ENCODE data around the gene HIRIP3.
A peak's percentile ranks its signal among the peaks of the same experiment; 100 is the strongest.

HIRIP3 gene

GRCh38 chr16:29950806-29951461 is 44.5 kb downstream of the HIRIP3 start:
- no peak for TF ChIP-seq CTCF (IDR thresholded peaks at IDR 0.05; ENCODE audit: low read depth, low read length)
- no peaks in the 10 kb centered on the region for H3K36me3 ChIP-seq
- DNase-seq: no peak
- peaks cover 15% of the 10 kb centered on the region for H3K9me3 ChIP-seq (ENCODE audit: severe bottlenecking)
- H3K4me3 ChIP-seq (ENCODE audit: low read depth, low read length): no peak overlapping the region
- no peak overlapping the region for H3K27ac ChIP-seq
- no peaks in the 10 kb centered on the region for H3K27me3 ChIP-seq (ENCODE audit: insufficient read depth, low read depth, severe bottlenecking)

DNA sequence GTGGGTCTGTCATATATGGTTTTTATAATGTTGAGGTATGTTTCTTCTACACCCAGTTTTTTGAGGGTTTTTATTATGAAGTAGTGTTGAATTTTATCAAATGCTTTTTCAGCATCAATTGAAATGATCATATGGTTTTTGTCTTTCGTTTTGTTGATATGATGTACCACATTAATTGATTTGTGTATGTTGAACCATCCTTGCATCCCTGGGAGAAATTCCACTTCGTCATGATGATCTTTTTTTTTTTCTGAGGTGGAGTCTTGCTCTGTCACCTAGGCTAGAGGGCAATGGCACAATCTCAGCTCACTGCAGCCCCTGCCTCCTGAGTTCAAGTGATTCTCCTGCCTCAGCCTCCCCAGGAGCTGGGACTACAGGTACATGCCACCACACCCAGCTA is 47.5 kb downstream of the HIRIP3 start:
- DNase-seq: no peak
- no peak for TF ChIP-seq CTCF (IDR thresholded peaks at IDR 0.05; ENCODE audit: low read depth, low read length)
- no peaks in the 10 kb centered on the region for H3K36me3 ChIP-seq

GRCh38 chr16:29943846-29944799 is 51.3 kb downstream of the HIRIP3 start:
- Histone ChIP-seq H3K27ac (peak overlapping the region; percentile 62), H3K36me3 (no peaks in the 10 kb centered on the region), H3K27me3 (ENCODE audit: insufficient read depth, low read depth, severe bottlenecking) (no peaks in the 10 kb centered on the region), H3K4me3 (ENCODE audit: low read depth, low read length) (no peak overlapping the region), H3K9me3 (ENCODE audit: severe bottlenecking) (peaks cover 2% of the 10 kb centered on the region)
- peak; percentile 58 for DNase-seq
- TF ChIP-seq CTCF (IDR thresholded peaks at IDR 0.05; ENCODE audit: low read depth, low read length): peak; percentile 50; the same call in 1 of the 2 replicates

More for the DNA sequence above, 47.5 kb downstream of the HIRIP3 start:
- H3K4me3 ChIP-seq (ENCODE audit: low read depth, low read length): no peak overlapping the region
- no peaks in the 10 kb centered on the region for H3K27me3 ChIP-seq (ENCODE audit: insufficient read depth, low read depth, severe bottlenecking)
- H3K27ac ChIP-seq: no peak overlapping the region
- H3K9me3 ChIP-seq (ENCODE audit: severe bottlenecking): peaks cover 15% of the 10 kb centered on the region
